SK-N-SH (cell line): ENCODE data around the gene PROX2. TPM values are rescaled to one million over a fixed set of nuclear protein-coding genes. Genes with fewer than 3 reads are reported as not detected.

Source experiments
- CTCF ChIA-PET: fragments of 300-600, 350-600 bp; formaldehyde crosslinking; extraction: SDS; loops from one replicate; lab custom pipeline; 2021; lab: Yijun Ruan, JAX
- POLR2A ChIA-PET: fragments of 350-600 bp; sonication (Branson Sonifier 250); formaldehyde crosslinking; extraction: SDS; loops from one replicate; lab custom pipeline; 2020; ENCODE audit warnings: antibody characterized with exemption, inconsistent platforms; lab: Yijun Ruan, JAX
- DNase-seq: peaks from one replicate; pipeline ENCODE4 v3.0.0; 2012
- H2AFZ ChIP-seq: fragments of 200-600 bp; sonication (generic); 2 replicates; pipeline ENCODE4 v1.8.1; 2016; ENCODE audit warnings: antibody characterized with exemption, mild to moderate bottlenecking, low read depth
- H3F3A ChIP-seq: fragments of 200-600 bp; sonication (generic); replicated peaks from 2 replicates; pipeline ENCODE3; 2016; ENCODE audit warnings: antibody characterized with exemption, mild to moderate bottlenecking; ENCODE audit not compliant: insufficient read depth
- H3K27ac ChIP-seq, 2 experiments: fragments of 200-500 bp in 1 of 2; fragments of 200-600 bp in 1 of 2; sonication (Bioruptor generic) in 1 of 2; sonication (generic), shearing (Covaris generic) in 1 of 2; 2 replicates each; pipeline versions ENCODE4 v1.5.1 to v1.6.1; 2014 to 2016; ENCODE audit warnings: low read depth in 2 of 2, inconsistent platforms in 1 of 2, low read length in 1 of 2, mild to moderate bottlenecking in 1 of 2, mixed read lengths in 1 of 2
- H3K27me3 ChIP-seq: fragments of 200-600 bp; sonication (generic), shearing (Covaris generic); 2 replicates; pipeline ENCODE4 v1.6.1; 2016; ENCODE audit warnings: mixed run types; ENCODE audit not compliant: insufficient read depth
- H3K36me3 ChIP-seq, 2 experiments: fragments of 200-500 bp in 1 of 2; fragments of 200-600 bp in 1 of 2; sonication (Bioruptor generic) in 1 of 2; sonication (generic) in 1 of 2; replicated peaks in 1 of 2; 2 replicates each; pipeline versions ENCODE3 to v1.5.1; 2014 to 2016; ENCODE audit warnings: low read length in 1 of 2, mild to moderate bottlenecking in 1 of 2; ENCODE audit not compliant: insufficient read depth in 2 of 2, control insufficient read depth in 1 of 2
- H3K4me1 ChIP-seq, 2 experiments: fragments of 200-500 bp in 1 of 2; fragments of 200-600 bp in 1 of 2; sonication (Bioruptor generic) in 1 of 2; sonication (generic), shearing (Covaris generic) in 1 of 2; 2 replicates each; pipeline versions ENCODE4 v1.5.1 to v1.6.1; 2014 to 2016; ENCODE audit warnings: low read depth in 1 of 2, low read length in 1 of 2, mixed run types in 1 of 2; ENCODE audit not compliant: insufficient read depth in 2 of 2, control insufficient read depth in 1 of 2
- H3K4me2 ChIP-seq: fragments of 200-600 bp; sonication (generic), shearing (Covaris generic); 2 replicates; pipeline ENCODE4 v1.6.1; 2017; ENCODE audit warnings: mixed run types
- H3K4me3 ChIP-seq, 2 experiments: fragments of 200-500 bp in 1 of 2; fragments of 200-600 bp in 1 of 2; sonication (Bioruptor generic) in 1 of 2; sonication (generic), shearing (Covaris generic) in 1 of 2; 2 replicates each; pipeline versions ENCODE4 v1.5.1 to v1.8.1; 2014 to 2016; ENCODE audit warnings: low read depth in 2 of 2, inconsistent platforms in 1 of 2, low read length in 1 of 2, mild to moderate bottlenecking in 1 of 2, mixed read lengths in 1 of 2, moderate library complexity in 1 of 2
- H3K79me2 ChIP-seq: fragments of 200-600 bp; sonication (generic); 2 replicates; pipeline ENCODE4 v1.8.1; 2017; ENCODE audit warnings: mild to moderate bottlenecking; ENCODE audit not compliant: insufficient read depth
- H3K9ac ChIP-seq: fragments of 200-600 bp; sonication (generic); 2 replicates; pipeline ENCODE4 v1.6.1; 2017; ENCODE audit warnings: mixed run types
- H3K9me2 ChIP-seq: fragments of 200-600 bp; sonication (generic); 2 replicates; pipeline ENCODE4 v1.6.1; 2017; ENCODE audit warnings: mixed run types
- H3K9me3 ChIP-seq: fragments of 200-600 bp; sonication (generic); 2 replicates; pipeline ENCODE4 v1.6.1; 2017; ENCODE audit warnings: mixed run types, mild to moderate bottlenecking, moderate library complexity
- H4K20me1 ChIP-seq: fragments of 200-600 bp; sonication (generic); 2 replicates; pipeline ENCODE4 v1.6.1; 2017; ENCODE audit warnings: mild to moderate bottlenecking, mixed run types; ENCODE audit not compliant: insufficient read depth
- CHD2 ChIP-seq: fragments of 150-350 bp; IDR thresholded peaks from 2 replicates; pipeline ENCODE4 v1.6.1; 2018; ENCODE audit warnings: low read length; ENCODE audit not compliant: partially characterized antibody
- EP300 ChIP-seq, 2 experiments: IDR thresholded peaks; 2 replicates each; pipeline versions ENCODE4 v1.4.0 to v1.6.1; 2012; ENCODE audit warnings: borderline replicate concordance in 1 of 2, low read depth in 1 of 2, low read length in 1 of 2
- EZH2phosphoT487 ChIP-seq: fragments of 200-600 bp; sonication (generic); IDR thresholded peaks from 2 replicates; pipeline ENCODE4 v1.6.1; 2017; ENCODE audit warnings: low read depth, mixed run types, mild to moderate bottlenecking, antibody characterized with exemption, moderate library complexity, borderline replicate concordance
- FOXJ3 ChIP-seq: sonication (generic); formaldehyde crosslinking; IDR thresholded peaks from 2 replicates; pipeline ENCODE4 v1.5.1; 2020; ENCODE audit warnings: mild to moderate bottlenecking, missing genetic modification reagents
- FOXM1 ChIP-seq: IDR thresholded peaks from 2 replicates; pipeline ENCODE4 v1.4.0; 2012; ENCODE audit warnings: low read depth, mild to moderate bottlenecking
- GABPA ChIP-seq: IDR thresholded peaks from 2 replicates; pipeline ENCODE4 v1.4.0; 2012; ENCODE audit warnings: low read depth, mild to moderate bottlenecking
- GATA2 ChIP-seq: sonication (generic); formaldehyde crosslinking; IDR thresholded peaks from 2 replicates; pipeline ENCODE4 v1.5.0; 2020; ENCODE audit warnings: mild to moderate bottlenecking, missing genetic modification reagents
- JUND ChIP-seq: IDR thresholded peaks from 2 replicates; pipeline ENCODE4 v1.4.0; 2012
- MEF2A ChIP-seq: IDR thresholded peaks from 2 replicates; pipeline ENCODE4 v1.4.0; 2012; ENCODE audit warnings: low read depth, borderline replicate concordance
- MXI1 ChIP-seq: IDR thresholded peaks from 2 replicates; pipeline ENCODE4 v1.6.1; 2012; ENCODE audit warnings: mild to moderate bottlenecking, low read depth, low read length, improper control_type of control experiment
- POLR2AphosphoS5 ChIP-seq: IDR thresholded peaks from 2 replicates; pipeline ENCODE4 v1.6.1; 2012; ENCODE audit warnings: low read depth, low read length
- RAD21 ChIP-seq: IDR thresholded peaks from 2 replicates; pipeline ENCODE4 v1.6.1; 2012; ENCODE audit warnings: mild to moderate bottlenecking, low read length
- REST ChIP-seq: IDR thresholded peaks from 2 replicates; pipeline ENCODE4 v1.6.1; 2012; ENCODE audit warnings: mild to moderate bottlenecking, low read depth, low read length, moderate library complexity
- RFX5 ChIP-seq: IDR thresholded peaks from 2 replicates; pipeline ENCODE4 v1.6.1; 2012; ENCODE audit warnings: mild to moderate bottlenecking, improper control_type of control experiment, low read length
- RXRA ChIP-seq: IDR thresholded peaks from 2 replicates; pipeline ENCODE4 v1.4.0; 2012; ENCODE audit warnings: low read depth, mild to moderate bottlenecking, borderline replicate concordance
- SMC3 ChIP-seq: IDR thresholded peaks from 2 replicates; pipeline ENCODE4 v1.6.1; 2012; ENCODE audit warnings: low read depth, low read length, improper control_type of control experiment
- TCF12 ChIP-seq: IDR thresholded peaks from 2 replicates; pipeline ENCODE4 v1.4.0; 2012
- TEAD4 ChIP-seq: IDR thresholded peaks from 2 replicates; pipeline ENCODE4 v1.4.0; 2012; ENCODE audit warnings: mild to moderate bottlenecking, borderline replicate concordance; ENCODE audit not compliant: insufficient read depth
- WGBS: methylation state at CpG from one replicate; pipeline ENCODE4 v1.1.6; 2017; ENCODE audit warnings: low lambda C conversion rate; 5-methylcytosine and 5-hydroxymethylcytosine counted together
- polyA plus RNA-seq, 3 experiments: library from polyadenylated mRNA; depleted of rRNA; stranded (reverse); fragments of >200 nt; gene quantifications; 2 replicates each; pipeline ENCODE4 v1.2.3, GENCODE V29; 2012
- TF ChIP-seq, protein P1 (sequence below): IDR thresholded peaks from 2 replicates; pipeline ENCODE4 v1.4.0; 2012; ENCODE audit warnings: low read depth, borderline replicate concordance
- TF ChIP-seq, protein P2 (sequence below): fragments of 200-600 bp; sonication (generic); IDR thresholded peaks from 2 replicates; pipeline ENCODE4 v1.6.1; 2017; ENCODE audit warnings: antibody characterized with exemption, mild to moderate bottlenecking, moderate library complexity

The PROX2 gene
- polyA plus RNA-seq, 1 of the 3 experiments (the other 2 are of a cell fraction), result not detected

- WGBS, result 86% methylated on average over 5 of the region's 5 CpGs
- Histone ChIP-seq H3K9ac (no peak overlapping the region), H3K36me3 (peaks cover 70 to 88% of the 10 kb centered on the region in 2 experiments), H3K9me3 (no peaks in the 10 kb centered on the region)
- CTCF ChIA-PET, result interaction anchor here (13.2 to 26.0 kb wide), 2 partner anchors 9 to 44 kb away, joined by 124 to 537 read pairs; no protein-coding TSS in a partner anchor
- TF ChIP-seq CHD2, result no peak
- no peak for TF ChIP-seq FOXJ3 (CRISPR knock-in tag)
- TF ChIP-seq MXI1, result no peak
- TF ChIP-seq EP300 (IDR thresholded peaks at IDR 0.05; ENCODE audit: borderline replicate concordance in 1 of 2, low read depth in 1 of 2, low read length in 1 of 2), result no peak
- TF ChIP-seq RXRA, result no peak
- TF ChIP-seq, protein P1, sequence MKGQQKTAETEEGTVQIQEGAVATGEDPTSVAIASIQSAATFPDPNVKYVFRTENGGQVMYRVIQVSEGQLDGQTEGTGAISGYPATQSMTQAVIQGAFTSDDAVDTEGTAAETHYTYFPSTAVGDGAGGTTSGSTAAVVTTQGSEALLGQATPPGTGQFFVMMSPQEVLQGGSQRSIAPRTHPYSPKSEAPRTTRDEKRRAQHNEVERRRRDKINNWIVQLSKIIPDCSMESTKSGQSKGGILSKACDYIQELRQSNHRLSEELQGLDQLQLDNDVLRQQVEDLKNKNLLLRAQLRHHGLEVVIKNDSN, result no peak
- no peak for TF ChIP-seq GABPA
- TF ChIP-seq TEAD4, result no peak
- TF ChIP-seq, all 33 proteins: peak for 0
- no peaks in the 10 kb centered on the region for H3K27me3 ChIP-seq
- H3K4me2 ChIP-seq, result no peak overlapping the region
- no peak overlapping the region for H3K4me3 ChIP-seq
- no peaks in the 10 kb centered on the region for H3K9me2 ChIP-seq
- no peak for DNase-seq
- H3F3A ChIP-seq, result peaks cover 10% of the 10 kb centered on the region
- no peak overlapping the region for H2AFZ ChIP-seq
- no peaks in the 10 kb centered on the region for H3K79me2 ChIP-seq
- no peak overlapping the region for H3K27ac ChIP-seq
- H4K20me1 ChIP-seq, result no peaks in the 10 kb centered on the region
- no peaks in the 10 kb centered on the region for H3K4me1 ChIP-seq
- POLR2A ChIA-PET, result no interaction called here
These were observed 22.7 kb upstream of the PROX2 start for GRCh38 chr14:74898694-74899093.

DNA sequence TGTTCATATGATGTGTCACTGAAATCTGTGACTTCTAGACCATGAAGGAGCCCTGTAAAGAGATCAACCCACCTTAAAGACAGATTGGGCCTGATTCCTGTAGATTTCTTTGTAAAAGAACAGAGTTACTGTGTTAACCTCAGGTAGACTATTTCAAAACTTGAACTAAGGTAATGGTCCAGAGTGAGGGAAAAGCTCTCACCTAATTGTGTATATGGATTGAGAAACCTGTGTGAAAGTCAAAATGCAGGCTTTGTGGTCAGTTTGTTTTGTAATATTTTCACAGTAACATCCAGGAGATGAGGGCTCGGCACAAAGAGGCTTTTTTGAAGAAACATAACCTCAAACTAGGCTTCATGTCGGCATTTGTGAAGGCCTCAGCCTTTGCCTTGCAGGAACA is 22.1 kb upstream of the PROX2 start:
- WGBS, result 96% methylated on average over 2 of the region's 2 CpGs
- Histone ChIP-seq H3K9me3 (no peaks in the 10 kb centered on the region), H3K27me3 (no peaks in the 10 kb centered on the region), H3K4me2 (no peak overlapping the region), H3K79me2 (no peaks in the 10 kb centered on the region), H3K4me3 (no peak overlapping the region), H3K9ac (no peak overlapping the region), H2AFZ (no peak overlapping the region), H3K4me1 (no peaks in the 10 kb centered on the region), H4K20me1 (no peaks in the 10 kb centered on the region), H3K9me2 (no peaks in the 10 kb centered on the region), H3F3A (peaks cover 10% of the 10 kb centered on the region), H3K36me3 (peaks cover 76 to 92% of the 10 kb centered on the region in 2 experiments), H3K27ac (no peak overlapping the region)
- no peak for DNase-seq
- ChIA-PET CTCF (interaction anchor here (13.2 to 26.0 kb wide), 2 partner anchors 10 to 44 kb away, joined by 124 to 537 read pairs; no protein-coding TSS in a partner anchor), POLR2A (no interaction called here)
- TF ChIP-seq RFX5 (no peak), JUND (no peak), TCF12 (no peak), SMC3 (no peak), POLR2AphosphoS5 (no peak), FOXJ3 (CRISPR knock-in tag) (no peak), GATA2 (CRISPR knock-in tag) (no peak), TEAD4 (no peak), CHD2 (no peak), RAD21 (no peak), FOXM1 (no peak), MEF2A (no peak), EZH2phosphoT487 (no peak), MXI1 (no peak), REST (no peak)
- TF ChIP-seq, protein P2, sequence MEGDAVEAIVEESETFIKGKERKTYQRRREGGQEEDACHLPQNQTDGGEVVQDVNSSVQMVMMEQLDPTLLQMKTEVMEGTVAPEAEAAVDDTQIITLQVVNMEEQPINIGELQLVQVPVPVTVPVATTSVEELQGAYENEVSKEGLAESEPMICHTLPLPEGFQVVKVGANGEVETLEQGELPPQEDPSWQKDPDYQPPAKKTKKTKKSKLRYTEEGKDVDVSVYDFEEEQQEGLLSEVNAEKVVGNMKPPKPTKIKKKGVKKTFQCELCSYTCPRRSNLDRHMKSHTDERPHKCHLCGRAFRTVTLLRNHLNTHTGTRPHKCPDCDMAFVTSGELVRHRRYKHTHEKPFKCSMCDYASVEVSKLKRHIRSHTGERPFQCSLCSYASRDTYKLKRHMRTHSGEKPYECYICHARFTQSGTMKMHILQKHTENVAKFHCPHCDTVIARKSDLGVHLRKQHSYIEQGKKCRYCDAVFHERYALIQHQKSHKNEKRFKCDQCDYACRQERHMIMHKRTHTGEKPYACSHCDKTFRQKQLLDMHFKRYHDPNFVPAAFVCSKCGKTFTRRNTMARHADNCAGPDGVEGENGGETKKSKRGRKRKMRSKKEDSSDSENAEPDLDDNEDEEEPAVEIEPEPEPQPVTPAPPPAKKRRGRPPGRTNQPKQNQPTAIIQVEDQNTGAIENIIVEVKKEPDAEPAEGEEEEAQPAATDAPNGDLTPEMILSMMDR, result no peak
